Dendritic cell treated with granulocyte-macrophage colony-stimulating factor and Interleukin-4, amounts not matched to agents 40 ng/mL and 50 ng/mL, for 4 days (primary cell): Measurements from ENCODE around the gene CIROP.

Experiments used
- H3K27ac Mint-ChIP-seq: one replicate; pipeline ENCODE4 v1.8.0; 2022; ENCODE audit warnings: mild to moderate bottlenecking, mixed read lengths
- H3K27me3 Mint-ChIP-seq: one replicate; pipeline ENCODE4 v1.8.0; 2022; ENCODE audit warnings: mild to moderate bottlenecking, mixed read lengths
- H3K36me3 Mint-ChIP-seq: one replicate; pipeline ENCODE4 v1.8.0; 2022; ENCODE audit warnings: low read depth, mixed read lengths
- H3K4me1 Mint-ChIP-seq: one replicate; pipeline ENCODE4 v1.8.0; 2022; ENCODE audit warnings: low read depth, mixed read lengths
- H3K4me3 Mint-ChIP-seq: one replicate; pipeline ENCODE4 v1.8.0; 2022; ENCODE audit warnings: mild to moderate bottlenecking, moderate library complexity, mixed read lengths
- H3K9me3 Mint-ChIP-seq: one replicate; pipeline ENCODE4 v1.8.0; 2022; ENCODE audit warnings: mixed read lengths
- intact Hi-C: fragments of 100-400 bp; cut with micrococcal nuclease; formaldehyde crosslinking; loops from one replicate; pipeline ENCODE4 v1.15.0; 2022

CIROP gene

GRCh38 chr14:23085458-23085857 lies 19.3 kb downstream of the CIROP start:
- H3K4me1 Mint-ChIP-seq = peaks cover 67% of the 10 kb centered on the region
- no peaks in the 10 kb centered on the region for H3K9me3 Mint-ChIP-seq
- H3K36me3 Mint-ChIP-seq = peaks cover 94% of the 10 kb centered on the region
- intact Hi-C loops = loop anchor here (1.0 kb wide), 1 partner anchor 9 kb away; no protein-coding TSS in a partner anchor
- peak overlapping the region; percentile 58 for H3K27ac Mint-ChIP-seq
- H3K4me3 Mint-ChIP-seq = no peak overlapping the region
- H3K27me3 Mint-ChIP-seq = no peaks in the 10 kb centered on the region

- Mint-ChIP-seq H3K4me1 (peaks cover 57% of the 10 kb centered on the region), H3K9me3 (no peaks in the 10 kb centered on the region), H3K27ac (peak overlapping the region; percentile 80), H3K36me3 (peaks cover 88% of the 10 kb centered on the region), H3K4me3 (peak overlapping the region; percentile 37), H3K27me3 (no peaks in the 10 kb centered on the region)
- intact Hi-C loops = no loop called here
These were observed 24.3 kb downstream of the CIROP start for GRCh38 chr14:23080474-23080873.

- Mint-ChIP-seq H3K36me3 (peaks cover 88% of the 10 kb centered on the region), H3K4me1 (peaks cover 54% of the 10 kb centered on the region), H3K9me3 (no peaks in the 10 kb centered on the region), H3K27ac (peak overlapping the region; percentile 80), H3K27me3 (no peaks in the 10 kb centered on the region), H3K4me3 (peak overlapping the region; percentile 37)
- intact Hi-C loops = loop anchor here (5.0 kb wide), 1 partner anchor 103 kb away; the partner anchor contains the start of gene SLC7A8
These were observed 25.1 kb downstream of the CIROP start for GRCh38 chr14:23079716-23080115.

GRCh38 chr14:23078692-23079116 lies 26.1 kb downstream of the CIROP start:
- Mint-ChIP-seq H3K9me3 (no peaks in the 10 kb centered on the region), H3K27ac (peak overlapping the region; percentile 80), H3K27me3 (no peaks in the 10 kb centered on the region), H3K4me3 (peak overlapping the region; percentile 32), H3K36me3 (peaks cover 90% of the 10 kb centered on the region), H3K4me1 (peaks cover 55% of the 10 kb centered on the region)
- intact Hi-C loops = loop anchor here (5.0 kb wide), 1 partner anchor 104 kb away; the partner anchor contains the start of gene SLC7A8

- Mint-ChIP-seq H3K9me3 (no peaks in the 10 kb centered on the region), H3K36me3 (peaks cover 90% of the 10 kb centered on the region), H3K27ac (peak overlapping the region; percentile 80), H3K4me3 (no peak overlapping the region), H3K4me1 (peaks cover 56% of the 10 kb centered on the region), H3K27me3 (no peaks in the 10 kb centered on the region)
- intact Hi-C loops = loop anchor here (5.0 kb wide), 1 partner anchor 104 kb away; the partner anchor contains the start of gene SLC7A8
These were observed 26.8 kb downstream of the CIROP start for GRCh38 chr14:23077962-23078361.

GRCh38 chr14:23076785-23077408 lies 27.9 kb downstream of the CIROP start:
- H3K4me1 Mint-ChIP-seq = peaks cover 67% of the 10 kb centered on the region
- intact Hi-C loops = loop anchor here (5.0 kb wide), 1 partner anchor 105 kb away; the partner anchor contains the start of gene SLC7A8
- no peak overlapping the region for H3K4me3 Mint-ChIP-seq
- no peak overlapping the region for H3K27ac Mint-ChIP-seq
- no peaks in the 10 kb centered on the region for H3K27me3 Mint-ChIP-seq
- H3K36me3 Mint-ChIP-seq = peaks cover 93% of the 10 kb centered on the region
- no peaks in the 10 kb centered on the region for H3K9me3 Mint-ChIP-seq

- Mint-ChIP-seq H3K9me3 (no peaks in the 10 kb centered on the region), H3K27me3 (no peaks in the 10 kb centered on the region), H3K27ac (peak overlapping the region; percentile 17), H3K4me3 (no peak overlapping the region), H3K36me3 (peaks cover 93% of the 10 kb centered on the region), H3K4me1 (peaks cover 70% of the 10 kb centered on the region)
- intact Hi-C loops = loop anchor here (5.0 kb wide), 1 partner anchor 107 kb away; the partner anchor contains the start of gene SLC7A8
These were observed 29.9 kb downstream of the CIROP start for GRCh38 chr14:23074906-23075305.

- Mint-ChIP-seq H3K27ac (peak overlapping the region; percentile 87), H3K4me1 (peaks cover 65% of the 10 kb centered on the region), H3K27me3 (no peaks in the 10 kb centered on the region), H3K36me3 (peaks cover 100% of the 10 kb centered on the region), H3K9me3 (no peaks in the 10 kb centered on the region), H3K4me3 (peak overlapping the region; percentile 85)
- intact Hi-C loops = no loop called here
These were observed 32.8 kb downstream of the CIROP start for GRCh38 chr14:23071921-23072539.

- H3K4me3 Mint-ChIP-seq = peak overlapping the region; percentile 85
- H3K36me3 Mint-ChIP-seq = peaks cover 100% of the 10 kb centered on the region
- H3K9me3 Mint-ChIP-seq = no peaks in the 10 kb centered on the region
- no peaks in the 10 kb centered on the region for H3K27me3 Mint-ChIP-seq
- H3K27ac Mint-ChIP-seq = peak overlapping the region; percentile 87
- H3K4me1 Mint-ChIP-seq = peaks cover 65% of the 10 kb centered on the region
- intact Hi-C loops = no loop called here
These were observed 33.4 kb downstream of the CIROP start for GRCh38 chr14:23071244-23071920.

GRCh38 chr14:23070262-23071129 lies 34.3 kb downstream of the CIROP start:
- Mint-ChIP-seq H3K27ac (peak overlapping the region; percentile 87), H3K27me3 (no peaks in the 10 kb centered on the region), H3K4me3 (peak overlapping the region; percentile 85), H3K4me1 (peaks cover 64% of the 10 kb centered on the region), H3K9me3 (no peaks in the 10 kb centered on the region), H3K36me3 (peaks cover 100% of the 10 kb centered on the region)
- intact Hi-C loops = no loop called here

- H3K9me3 Mint-ChIP-seq = no peaks in the 10 kb centered on the region
- intact Hi-C loops = loop anchor here (1.0 kb wide), 1 partner anchor 40 kb away; no protein-coding TSS in a partner anchor
- H3K36me3 Mint-ChIP-seq = peaks cover 100% of the 10 kb centered on the region
- H3K4me1 Mint-ChIP-seq = peaks cover 58% of the 10 kb centered on the region
- no peak overlapping the region for H3K4me3 Mint-ChIP-seq
- H3K27me3 Mint-ChIP-seq = no peaks in the 10 kb centered on the region
- H3K27ac Mint-ChIP-seq = peak overlapping the region; percentile 67
These were observed 35.4 kb downstream of the CIROP start for GRCh38 chr14:23069413-23069806.

- Mint-ChIP-seq H3K9me3 (no peaks in the 10 kb centered on the region), H3K27ac (peak overlapping the region; percentile 67), H3K36me3 (peaks cover 100% of the 10 kb centered on the region), H3K4me3 (no peak overlapping the region), H3K27me3 (no peaks in the 10 kb centered on the region), H3K4me1 (peaks cover 57% of the 10 kb centered on the region)
- intact Hi-C loops = loop anchor here (1.0 kb wide), 1 partner anchor 40 kb away; no protein-coding TSS in a partner anchor
These were observed 35.9 kb downstream of the CIROP start for GRCh38 chr14:23068789-23069412.
